Stimulated activated CD8-positive, alpha-beta memory T cell treated with anti-CD3 and anti-CD28 coated beads, Interleukin-12 subunit alpha, Interleukin-12 subunit beta, amount 100 ng/mL, for 4 hours (primary cell): Measurements from ENCODE around the gene RGS9.
A peak's percentile ranks its signal among the peaks of the same experiment; 100 is the strongest.
"Not testable (repeated sequence)": the region's sequence is repeated elsewhere in the genome, so short reads cannot be mapped to it uniquely, and the experiment has no call there.

ENCODE experiments used
- DNase-seq: peaks from one replicate; pipeline ENCODE4 v3.0.0-alpha.2; 2020; ENCODE audit warnings: low read depth

RGS9 gene

GRCh38 chr17:65156835-65157565 lies 19.8 kb downstream of the RGS9 start:
- no peak for DNase-seq

GRCh38 chr17:65158041-65158440 lies 20.9 kb downstream of the RGS9 start:
- no peak for DNase-seq

- no peak for DNase-seq
Observed at GRCh38 chr17:65158622-65159021, 21.5 kb downstream of the RGS9 start.

- no peak for DNase-seq
Observed at GRCh38 chr17:65160516-65160915, 23.3 kb downstream of the RGS9 start.

- peak; percentile 16 for DNase-seq
Observed at GRCh38 chr17:65163990-65164495, 26.9 kb downstream of the RGS9 start.

GRCh38 chr17:65166787-65167186 lies 29.6 kb downstream of the RGS9 start:
- DNase-seq, result no peak

- DNase-seq, result no peak
Observed at GRCh38 chr17:65167566-65167965, 30.4 kb downstream of the RGS9 start.

- DNase-seq, result no peak
Observed at GRCh38 chr17:65169691-65170090, 32.5 kb downstream of the RGS9 start.

- no peak for DNase-seq
Observed at GRCh38 chr17:65170839-65171238, 33.7 kb downstream of the RGS9 start.

GRCh38 chr17:65171752-65172151 lies 34.6 kb downstream of the RGS9 start:
- DNase-seq, result no peak

GRCh38 chr17:65172496-65173136 lies 35.4 kb downstream of the RGS9 start:
- DNase-seq, result no peak

- peak; percentile 28 for DNase-seq
Observed at GRCh38 chr17:65173284-65173793, 36.2 kb downstream of the RGS9 start.

- DNase-seq, result no peak
Observed at GRCh38 chr17:65173976-65174683, 37.0 kb downstream of the RGS9 start.

GRCh38 chr17:65174974-65175373 lies 37.8 kb downstream of the RGS9 start:
- no peak for DNase-seq

- DNase-seq, result no peak
Observed at GRCh38 chr17:65175952-65176351, 38.8 kb downstream of the RGS9 start.

- DNase-seq, result no peak
Observed at GRCh38 chr17:65176646-65177409, 39.7 kb downstream of the RGS9 start.

GRCh38 chr17:65177901-65178300 lies 40.7 kb downstream of the RGS9 start:
- DNase-seq, result no peak

GRCh38 chr17:65180276-65180675 lies 43.1 kb downstream of the RGS9 start:
- DNase-seq, result not testable (repeated sequence)

- DNase-seq, result not testable (repeated sequence)
Observed at GRCh38 chr17:65180752-65181236, 43.6 kb downstream of the RGS9 start.

GRCh38 chr17:65181237-65182061 lies 44.3 kb downstream of the RGS9 start:
- no peak for DNase-seq

- no peak for DNase-seq
Observed at GRCh38 chr17:65182233-65182632, 45.1 kb downstream of the RGS9 start.
